Measurements from ENCODE around the gene TRPC1.

- TF ChIP-seq, protein P1, sequence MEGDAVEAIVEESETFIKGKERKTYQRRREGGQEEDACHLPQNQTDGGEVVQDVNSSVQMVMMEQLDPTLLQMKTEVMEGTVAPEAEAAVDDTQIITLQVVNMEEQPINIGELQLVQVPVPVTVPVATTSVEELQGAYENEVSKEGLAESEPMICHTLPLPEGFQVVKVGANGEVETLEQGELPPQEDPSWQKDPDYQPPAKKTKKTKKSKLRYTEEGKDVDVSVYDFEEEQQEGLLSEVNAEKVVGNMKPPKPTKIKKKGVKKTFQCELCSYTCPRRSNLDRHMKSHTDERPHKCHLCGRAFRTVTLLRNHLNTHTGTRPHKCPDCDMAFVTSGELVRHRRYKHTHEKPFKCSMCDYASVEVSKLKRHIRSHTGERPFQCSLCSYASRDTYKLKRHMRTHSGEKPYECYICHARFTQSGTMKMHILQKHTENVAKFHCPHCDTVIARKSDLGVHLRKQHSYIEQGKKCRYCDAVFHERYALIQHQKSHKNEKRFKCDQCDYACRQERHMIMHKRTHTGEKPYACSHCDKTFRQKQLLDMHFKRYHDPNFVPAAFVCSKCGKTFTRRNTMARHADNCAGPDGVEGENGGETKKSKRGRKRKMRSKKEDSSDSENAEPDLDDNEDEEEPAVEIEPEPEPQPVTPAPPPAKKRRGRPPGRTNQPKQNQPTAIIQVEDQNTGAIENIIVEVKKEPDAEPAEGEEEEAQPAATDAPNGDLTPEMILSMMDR (conservative IDR thresholded peaks at IDR 0.05): no peak
- TF ChIP-seq ZFX (IDR thresholded peaks at IDR 0.05): no peak
Measured at GRCh38 chr3:142849148-142849547, 125.3 kb downstream of the TRPC1 start.
